ENCODE data around the gene DEPDC5. TPM values are rescaled to one million over a fixed set of nuclear protein-coding genes. Genes with fewer than 3 reads are reported as not detected.

DEPDC5 gene
- total and polyA plus RNA-seq, 10 of the 15 experiments (the other 5 are each of a cell fraction or from before 2014, with no cell fraction given) = 3.0 to 38.9 (median 22.8) TPM

- FAIRE-seq = no peak
- H2AFZ ChIP-seq (ENCODE audit: control insufficient read depth, low read depth, low read length) = no peak overlapping the region
- no peaks in the 10 kb centered on the region for H3K79me2 ChIP-seq (ENCODE audit: control insufficient read depth, insufficient read depth, low read length)
- CTCF ChIA-PET = no interaction called here
- no peak overlapping the region for H3K27ac ChIP-seq (ENCODE audit: control insufficient read depth, insufficient read depth)
- POLR2A ChIA-PET = no interaction called here
- intact Hi-C loops (cut with micrococcal nuclease; ENCODE audit: unreplicated experiment) (no loop called here), in situ Hi-C loops (cut with MboI) (no loop called here)
- H4K20me1 ChIP-seq (ENCODE audit: control insufficient read depth, insufficient read depth) = no peaks in the 10 kb centered on the region
- WGBS (ENCODE audit: insufficient coverage, insufficient replicate concordance, low lambda C conversion rate, missing lambda C conversion rate) = 66% methylated on average over 6 of the region's 6 CpGs
- no peak for ATAC-seq
- RAD21 ChIA-PET (ENCODE audit: unreplicated experiment) = no interaction called here
- no peak for DNase-seq (ENCODE audit: low read depth, low spot score)
- no peaks in the 10 kb centered on the region for H3K36me3 ChIP-seq (ENCODE audit: control insufficient read depth in 2 of 2, insufficient read depth in 2 of 2, low read length in 1 of 2)
- TF ChIP-seq RCOR1 (conservative IDR thresholded peaks at IDR 0.05; ENCODE audit: low read depth, low read length) (no peak), BRCA1 (IDR thresholded peaks at IDR 0.05; ENCODE audit: low read depth, low read length) (no peak), RBBP5 (conservative IDR thresholded peaks at IDR 0.05) (no peak), TBL1XR1 (IDR thresholded peaks at IDR 0.05; ENCODE audit: low read depth, low read length) (no peak), BCL3 (IDR thresholded peaks at IDR 0.05; ENCODE audit: borderline replicate concordance, insufficient read depth, low read depth, low read length, poor library complexity, severe bottlenecking) (no peak), ZNF207 (IDR thresholded peaks at IDR 0.05; ENCODE audit: borderline replicate concordance) (no peak), FOS (IDR thresholded peaks at IDR 0.05; ENCODE audit: borderline replicate concordance, extremely low read depth, insufficient read length) (no peak), PML (IDR thresholded peaks at IDR 0.05; ENCODE audit: low read length) (no peak), CHD1 (IDR thresholded peaks at IDR 0.05; ENCODE audit: low read depth, low read length) (no peak), BHLHE40 (IDR thresholded peaks at IDR 0.05; ENCODE audit: borderline replicate concordance in 1 of 2, low read depth in 2 of 2, low read length in 1 of 2) (no peak), ETV6 (conservative IDR thresholded peaks at IDR 0.05 in 1 of 2, IDR thresholded peaks at IDR 0.05 in 1 of 2; ENCODE audit: borderline replicate concordance in 1 of 2, low read depth in 1 of 2) (no peak), RFX5 (IDR thresholded peaks at IDR 0.05; ENCODE audit: low read depth, low read length) (no peak), EP300 (IDR thresholded peaks at IDR 0.05; ENCODE audit: borderline replicate concordance in 1 of 2, control insufficient read depth in 1 of 2, low read depth in 2 of 2, low read length in 2 of 2) (no peak)
- TF ChIP-seq, protein P1, sequence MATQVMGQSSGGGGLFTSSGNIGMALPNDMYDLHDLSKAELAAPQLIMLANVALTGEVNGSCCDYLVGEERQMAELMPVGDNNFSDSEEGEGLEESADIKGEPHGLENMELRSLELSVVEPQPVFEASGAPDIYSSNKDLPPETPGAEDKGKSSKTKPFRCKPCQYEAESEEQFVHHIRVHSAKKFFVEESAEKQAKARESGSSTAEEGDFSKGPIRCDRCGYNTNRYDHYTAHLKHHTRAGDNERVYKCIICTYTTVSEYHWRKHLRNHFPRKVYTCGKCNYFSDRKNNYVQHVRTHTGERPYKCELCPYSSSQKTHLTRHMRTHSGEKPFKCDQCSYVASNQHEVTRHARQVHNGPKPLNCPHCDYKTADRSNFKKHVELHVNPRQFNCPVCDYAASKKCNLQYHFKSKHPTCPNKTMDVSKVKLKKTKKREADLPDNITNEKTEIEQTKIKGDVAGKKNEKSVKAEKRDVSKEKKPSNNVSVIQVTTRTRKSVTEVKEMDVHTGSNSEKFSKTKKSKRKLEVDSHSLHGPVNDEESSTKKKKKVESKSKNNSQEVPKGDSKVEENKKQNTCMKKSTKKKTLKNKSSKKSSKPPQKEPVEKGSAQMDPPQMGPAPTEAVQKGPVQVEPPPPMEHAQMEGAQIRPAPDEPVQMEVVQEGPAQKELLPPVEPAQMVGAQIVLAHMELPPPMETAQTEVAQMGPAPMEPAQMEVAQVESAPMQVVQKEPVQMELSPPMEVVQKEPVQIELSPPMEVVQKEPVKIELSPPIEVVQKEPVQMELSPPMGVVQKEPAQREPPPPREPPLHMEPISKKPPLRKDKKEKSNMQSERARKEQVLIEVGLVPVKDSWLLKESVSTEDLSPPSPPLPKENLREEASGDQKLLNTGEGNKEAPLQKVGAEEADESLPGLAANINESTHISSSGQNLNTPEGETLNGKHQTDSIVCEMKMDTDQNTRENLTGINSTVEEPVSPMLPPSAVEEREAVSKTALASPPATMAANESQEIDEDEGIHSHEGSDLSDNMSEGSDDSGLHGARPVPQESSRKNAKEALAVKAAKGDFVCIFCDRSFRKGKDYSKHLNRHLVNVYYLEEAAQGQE (IDR thresholded peaks at IDR 0.05; ENCODE audit: low read depth, low read length) = no peak
- TF ChIP-seq, protein P2, sequence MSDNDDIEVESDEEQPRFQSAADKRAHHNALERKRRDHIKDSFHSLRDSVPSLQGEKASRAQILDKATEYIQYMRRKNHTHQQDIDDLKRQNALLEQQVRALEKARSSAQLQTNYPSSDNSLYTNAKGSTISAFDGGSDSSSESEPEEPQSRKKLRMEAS (IDR thresholded peaks at IDR 0.05; ENCODE audit: low read depth, low read length) = no peak
- TF ChIP-seq, protein P3, sequence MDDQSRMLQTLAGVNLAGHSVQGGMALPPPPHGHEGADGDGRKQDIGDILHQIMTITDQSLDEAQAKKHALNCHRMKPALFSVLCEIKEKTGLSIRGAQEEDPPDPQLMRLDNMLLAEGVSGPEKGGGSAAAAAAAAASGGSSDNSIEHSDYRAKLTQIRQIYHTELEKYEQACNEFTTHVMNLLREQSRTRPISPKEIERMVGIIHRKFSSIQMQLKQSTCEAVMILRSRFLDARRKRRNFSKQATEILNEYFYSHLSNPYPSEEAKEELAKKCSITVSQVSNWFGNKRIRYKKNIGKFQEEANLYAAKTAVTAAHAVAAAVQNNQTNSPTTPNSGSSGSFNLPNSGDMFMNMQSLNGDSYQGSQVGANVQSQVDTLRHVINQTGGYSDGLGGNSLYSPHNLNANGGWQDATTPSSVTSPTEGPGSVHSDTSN (IDR thresholded peaks at IDR 0.05; ENCODE audit: insufficient replicate concordance, low read depth, low read length) = no peak
- no peak overlapping the region for H3K9ac ChIP-seq (ENCODE audit: control insufficient read depth, insufficient read depth, low read length)
- SMC1A ChIA-PET (ENCODE audit: uncharacterized antibody, unreplicated experiment) = no interaction called here
- no peaks in the 10 kb centered on the region for H3K4me1 ChIP-seq (ENCODE audit: control insufficient read depth, insufficient read depth, low read length)
- no peaks in the 10 kb centered on the region for H3K9me3 ChIP-seq (replicated peaks; ENCODE audit: control insufficient read depth, insufficient read depth, low read length)
- H3K4me3 ChIP-seq = no peak overlapping the region
- H3K4me2 ChIP-seq (ENCODE audit: control insufficient read depth, insufficient read depth) = no peak overlapping the region
- peaks cover 0 to 2% of the 10 kb centered on the region in 2 experiments; a peak in 1 of 4 replicates for H3K27me3 ChIP-seq (replicated peaks in 1 of 2; ENCODE audit: control insufficient read depth in 2 of 2, insufficient read depth in 2 of 2, low read length in 1 of 2)
- no TSS peak for BruUV-seq (replicated peaks)
Measured at GRCh38 chr22:31933406-31933805, 179.6 kb downstream of the DEPDC5 start.
